ENCODE measurements around the gene TLN1.

TLN1 gene

DNA sequence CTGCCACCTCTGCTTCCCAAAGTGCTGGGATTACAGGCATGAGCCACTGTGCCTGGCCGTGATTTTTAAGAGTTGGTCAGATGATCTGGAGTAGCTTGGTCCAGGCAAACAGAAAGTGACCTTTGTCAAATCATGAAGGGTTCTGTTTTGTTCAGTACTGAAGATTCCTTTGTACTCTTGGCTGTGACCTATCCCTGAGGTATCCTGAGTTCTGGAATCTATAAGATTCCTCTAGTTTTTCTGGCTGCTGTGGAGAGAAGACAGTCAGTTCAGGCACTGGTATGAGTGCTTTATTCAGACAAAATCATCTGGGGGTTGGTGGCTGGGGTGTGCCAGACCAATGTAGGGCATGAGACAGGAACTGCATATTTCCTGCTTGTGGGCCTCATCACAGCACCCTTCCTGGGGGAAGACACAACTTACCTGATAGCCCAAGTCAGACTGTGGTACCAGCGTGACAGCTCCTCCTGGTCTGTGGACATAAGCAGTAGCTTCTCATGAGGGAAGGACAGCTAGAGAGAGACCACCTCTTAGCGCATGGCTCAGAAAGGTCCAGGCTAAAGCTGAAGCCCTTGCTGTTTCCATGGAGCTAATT, 70.1 kb downstream of the TLN1 start:
- no peak for DNase-seq (ENCODE audit: low read depth)

DNA sequence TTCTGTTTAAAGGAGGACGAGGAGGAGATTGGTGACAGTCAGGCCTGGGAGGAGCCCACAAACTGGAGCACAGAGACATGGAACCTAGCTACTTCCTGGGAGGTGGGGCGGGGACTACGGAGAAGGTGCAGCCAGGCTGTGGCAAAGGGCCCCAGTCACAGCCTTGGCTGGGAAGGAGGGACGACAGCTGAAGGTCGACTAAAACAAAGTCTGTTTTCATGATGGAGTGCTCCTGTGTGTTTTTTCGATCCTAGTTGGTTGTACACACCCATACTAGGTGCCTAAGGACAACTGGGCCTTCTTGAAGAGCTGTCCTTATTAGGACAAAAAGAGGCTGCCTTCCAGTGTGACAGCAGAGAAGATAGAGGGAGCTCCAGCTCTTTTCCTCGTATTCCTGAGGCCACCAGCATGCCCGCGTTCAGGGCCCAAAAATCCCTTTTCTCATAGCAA, 71.0 kb downstream of the TLN1 start:
- peak; percentile 39 for DNase-seq (ENCODE audit: low read depth)

DNA sequence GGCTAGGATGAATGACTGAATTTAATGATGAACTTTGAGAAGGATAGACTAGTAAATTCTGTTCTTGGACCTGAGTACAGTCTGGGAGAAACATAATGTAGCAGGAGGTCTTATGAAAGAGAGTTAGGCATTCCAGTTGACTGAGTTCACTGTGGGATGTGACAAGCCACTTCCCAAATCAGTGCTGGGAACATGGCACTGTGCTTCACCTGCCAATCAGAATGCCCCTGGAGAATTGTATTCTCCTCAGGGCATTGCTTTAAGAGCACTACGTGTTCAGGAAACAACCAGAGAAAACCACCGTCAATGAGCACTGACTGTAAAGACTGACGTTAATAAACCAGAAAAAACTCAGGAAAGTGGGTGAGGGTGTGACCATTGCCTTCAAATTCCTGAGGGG, 72.7 kb downstream of the TLN1 start:
- DNase-seq (ENCODE audit: low read depth), result no peak

DNA sequence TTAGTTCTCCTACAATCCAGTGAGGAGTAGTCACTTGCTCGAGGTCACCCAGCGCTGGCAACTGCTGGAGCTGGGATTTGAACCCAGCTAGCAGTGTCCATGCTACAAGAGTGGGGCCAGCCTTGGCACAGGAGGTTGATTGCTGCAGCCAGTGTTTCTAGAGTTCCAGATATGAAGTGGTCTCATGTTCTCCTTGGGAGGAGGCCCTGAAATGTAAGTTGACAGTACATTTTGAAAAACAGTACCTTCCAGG, 73.1 kb downstream of the TLN1 start:
- peak; percentile 41 for DNase-seq (ENCODE audit: low read depth)

DNA sequence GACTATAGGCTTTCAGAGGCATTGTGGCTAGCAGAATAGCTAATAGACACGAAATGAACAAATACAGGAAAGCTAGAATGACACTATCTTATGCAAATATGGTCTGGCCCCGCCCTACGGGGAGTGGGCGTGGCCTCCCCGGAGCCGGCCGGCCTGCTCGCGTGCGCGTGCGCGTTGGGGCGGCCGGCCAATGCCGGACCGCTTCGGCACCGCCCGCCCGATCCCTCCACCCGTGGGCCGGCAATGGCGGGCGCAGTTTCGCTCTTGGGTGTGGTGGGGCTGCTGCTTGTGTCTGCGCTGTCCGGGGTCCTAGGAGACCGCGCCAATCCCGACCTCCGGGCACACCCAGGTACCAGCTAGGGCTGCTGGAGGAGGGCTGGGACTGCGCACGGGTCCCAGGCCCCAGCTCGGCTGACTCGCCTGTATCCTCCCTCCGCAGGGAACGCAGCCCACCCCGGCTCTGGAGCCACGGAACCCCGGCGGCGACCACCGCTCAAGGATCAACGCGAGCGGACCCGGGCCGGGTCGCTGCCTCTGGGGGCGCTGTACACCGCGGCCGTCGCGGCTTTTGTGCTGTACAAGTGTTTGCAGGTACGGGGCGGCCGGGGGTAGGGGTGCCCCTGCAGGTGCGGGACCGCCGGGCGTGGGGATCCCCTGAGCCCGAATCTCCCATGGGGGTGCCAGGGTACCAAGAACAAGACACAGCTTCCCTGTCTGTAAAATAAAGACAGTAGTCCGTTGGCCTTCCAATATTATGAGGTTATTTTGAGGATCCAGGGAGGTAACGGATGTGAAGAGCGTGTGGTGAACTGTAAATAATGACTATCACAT, 73.6 kb downstream of the TLN1 start, which contains the start of gene CCDC107:
Gene CCDC107, plus strand, starts transcription at position 156 of the 831 bp plus-strand sequence. Its CDS starts 88 bp downstream, at position 244.
- peak; percentile 59 for DNase-seq (ENCODE audit: low read depth)

DNA sequence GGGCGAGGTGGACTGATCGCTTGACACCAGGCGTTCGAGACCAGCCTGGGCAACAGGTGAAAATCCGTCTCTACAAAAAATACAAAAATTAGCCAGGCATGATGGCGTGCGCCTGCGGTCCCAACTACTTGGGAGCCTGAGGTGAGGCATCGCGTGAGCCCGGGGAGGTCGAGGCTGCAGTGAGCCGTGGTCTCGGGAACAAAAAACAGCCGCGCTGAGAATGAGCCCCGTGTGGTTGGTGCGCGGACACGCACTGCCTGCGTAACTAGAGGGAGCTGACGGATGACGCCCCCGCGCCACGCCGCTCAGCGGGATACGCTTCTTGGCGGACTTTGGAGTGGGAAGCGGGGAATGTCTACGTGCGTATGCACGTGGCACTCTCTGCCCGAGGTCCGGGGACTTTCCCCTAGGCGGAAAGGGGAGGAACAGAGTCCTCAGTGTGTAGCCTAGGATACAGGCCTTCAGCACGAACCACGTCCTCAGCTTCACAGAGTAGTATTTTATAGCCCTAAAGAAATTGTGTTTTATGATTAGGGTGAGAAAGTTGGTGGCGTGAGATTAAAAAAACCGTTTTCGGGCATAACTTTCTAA, 74.4 kb downstream of the TLN1 start, which contains the start of gene RMRP:
Gene RMRP, minus strand, starts transcription at position 474 of the 591 bp plus-strand sequence.
- DNase-seq (ENCODE audit: low read depth), result peak; percentile 100

DNA sequence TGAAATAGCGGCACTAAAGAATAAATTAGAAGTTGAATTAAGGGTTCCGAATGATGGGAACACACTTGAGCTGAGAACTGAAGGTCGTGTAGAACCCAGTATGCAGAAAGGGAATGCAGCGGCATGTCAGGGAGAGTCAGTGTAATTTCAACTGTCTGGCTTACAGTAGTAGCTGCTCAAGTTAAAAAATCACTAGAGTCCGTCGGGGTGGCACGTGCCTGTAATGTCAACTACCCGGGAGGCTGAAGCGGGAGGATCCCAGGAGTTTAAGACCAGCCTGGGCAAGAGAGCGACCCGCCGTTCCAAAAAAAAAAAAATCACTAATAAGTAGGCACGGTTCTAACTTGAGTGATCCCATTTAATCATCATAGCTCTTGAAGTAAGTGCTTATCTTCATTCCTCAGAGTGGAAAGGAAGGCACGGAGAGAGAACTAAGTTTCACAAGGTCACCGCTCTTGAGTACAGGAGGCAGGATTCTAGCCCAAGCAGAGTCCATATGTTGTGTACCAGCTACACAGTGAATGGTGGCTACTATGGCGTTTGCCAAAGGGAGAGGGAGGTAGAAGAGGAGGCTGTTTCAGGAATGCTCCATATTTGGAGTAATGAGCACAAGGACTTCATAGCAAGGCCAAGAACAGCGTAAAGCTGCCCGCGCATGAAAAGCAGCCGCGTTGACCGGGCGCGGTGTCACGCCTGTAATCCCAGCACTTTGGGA, 75.0 kb downstream of the TLN1 start:
- DNase-seq (ENCODE audit: low read depth), result peak; percentile 76

DNA sequence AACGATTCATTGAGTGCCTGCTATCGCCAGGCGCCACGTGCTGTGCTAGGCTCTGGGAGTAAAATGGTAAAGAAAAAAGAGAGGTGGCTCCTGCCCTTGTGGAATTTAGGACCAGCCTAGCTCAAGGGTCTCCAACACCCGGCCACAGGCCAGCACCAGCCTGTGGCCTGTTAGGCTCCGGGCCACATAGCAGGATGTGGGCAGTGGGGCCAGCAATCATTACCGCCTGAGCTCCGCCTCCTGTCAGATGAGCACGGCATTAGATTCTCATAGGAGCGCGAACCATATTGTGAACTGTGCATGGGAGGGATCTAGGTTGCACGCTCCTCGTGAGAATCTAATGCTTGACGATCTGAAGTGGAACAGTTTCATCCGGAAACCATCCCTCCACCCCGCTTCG, 75.6 kb downstream of the TLN1 start:
- DNase-seq (ENCODE audit: low read depth), result no peak

DNA sequence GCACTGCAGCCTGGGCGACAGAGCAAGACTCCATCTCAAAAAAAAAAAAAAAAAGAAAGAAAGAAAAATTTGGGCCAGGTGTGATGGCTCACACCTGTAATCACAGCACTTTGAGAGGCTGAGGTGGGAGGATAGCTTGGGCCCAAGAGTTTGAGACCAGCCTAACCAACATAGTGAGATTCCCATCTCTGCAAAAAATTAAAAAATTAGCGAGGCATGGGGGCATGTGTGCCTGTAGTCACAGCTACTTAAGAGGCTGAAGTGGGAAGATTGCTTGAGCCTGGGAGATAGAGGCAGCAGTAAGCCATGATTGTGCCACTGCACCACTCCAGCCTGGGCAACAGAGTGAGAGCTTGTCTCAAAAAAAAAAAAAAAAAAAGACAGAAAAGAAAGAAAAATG, 78.4 kb downstream of the TLN1 start:
- no peak for DNase-seq (ENCODE audit: low read depth)

DNA sequence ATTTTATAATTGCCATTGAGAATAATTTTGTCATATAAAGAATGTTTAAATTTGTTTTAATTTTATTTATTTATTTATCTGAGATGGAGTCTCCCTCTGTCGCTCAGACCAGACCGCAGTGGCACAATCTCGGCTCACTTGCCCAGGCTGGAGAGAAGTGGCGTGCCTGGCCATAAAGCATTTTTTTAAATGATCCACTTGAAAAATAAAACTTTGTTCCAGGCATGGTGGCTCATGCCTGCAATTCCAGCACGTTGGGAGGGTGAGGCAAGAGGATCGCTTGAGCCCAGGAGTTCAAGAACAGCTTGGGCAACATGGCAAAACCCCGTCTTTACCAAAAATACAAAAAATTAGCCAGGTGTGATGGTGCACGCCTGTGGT, 79.2 kb downstream of the TLN1 start:
- DNase-seq (ENCODE audit: low read depth), result no peak

DNA sequence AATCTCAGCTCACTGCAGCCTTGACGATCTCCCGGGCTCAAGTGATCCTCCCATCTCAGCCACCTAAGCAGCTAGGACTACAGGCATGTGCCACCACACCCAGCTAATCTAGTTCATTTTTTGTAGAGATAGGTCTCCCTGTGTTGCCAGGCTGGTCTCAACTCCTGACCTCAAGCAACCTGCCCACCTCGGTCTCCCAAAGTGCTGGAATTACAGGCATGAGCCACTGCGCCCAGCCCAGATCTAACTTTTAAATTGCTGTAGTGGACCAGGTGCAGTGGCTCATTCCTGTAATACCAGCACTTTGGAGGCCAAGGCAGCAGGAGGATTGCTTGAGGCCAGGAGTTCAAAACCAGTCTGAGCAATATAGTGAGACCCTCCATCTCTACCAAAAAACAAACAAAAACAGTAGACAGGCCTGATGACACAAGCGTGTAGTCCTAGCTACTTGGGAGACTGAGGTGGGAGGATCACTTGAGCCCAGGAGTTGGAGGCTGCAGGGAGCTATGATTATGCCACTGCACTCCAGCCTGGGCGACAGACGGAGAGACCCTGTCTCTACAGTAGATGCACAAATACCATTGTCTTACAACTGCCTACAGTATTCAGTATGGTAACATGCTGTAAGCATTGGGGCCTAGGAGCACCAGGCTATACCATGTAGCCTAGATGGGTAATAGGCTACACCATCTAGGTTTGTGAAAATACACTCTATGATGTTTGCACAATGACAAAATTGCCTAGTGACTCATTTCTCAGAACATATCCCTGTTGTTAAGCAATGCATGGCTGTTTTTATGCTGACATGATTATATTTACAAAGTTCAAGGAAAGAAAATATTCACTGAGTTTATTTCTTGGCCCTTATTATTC, 79.8 kb downstream of the TLN1 start:
- DNase-seq (ENCODE audit: low read depth), result peak; percentile 84

DNA sequence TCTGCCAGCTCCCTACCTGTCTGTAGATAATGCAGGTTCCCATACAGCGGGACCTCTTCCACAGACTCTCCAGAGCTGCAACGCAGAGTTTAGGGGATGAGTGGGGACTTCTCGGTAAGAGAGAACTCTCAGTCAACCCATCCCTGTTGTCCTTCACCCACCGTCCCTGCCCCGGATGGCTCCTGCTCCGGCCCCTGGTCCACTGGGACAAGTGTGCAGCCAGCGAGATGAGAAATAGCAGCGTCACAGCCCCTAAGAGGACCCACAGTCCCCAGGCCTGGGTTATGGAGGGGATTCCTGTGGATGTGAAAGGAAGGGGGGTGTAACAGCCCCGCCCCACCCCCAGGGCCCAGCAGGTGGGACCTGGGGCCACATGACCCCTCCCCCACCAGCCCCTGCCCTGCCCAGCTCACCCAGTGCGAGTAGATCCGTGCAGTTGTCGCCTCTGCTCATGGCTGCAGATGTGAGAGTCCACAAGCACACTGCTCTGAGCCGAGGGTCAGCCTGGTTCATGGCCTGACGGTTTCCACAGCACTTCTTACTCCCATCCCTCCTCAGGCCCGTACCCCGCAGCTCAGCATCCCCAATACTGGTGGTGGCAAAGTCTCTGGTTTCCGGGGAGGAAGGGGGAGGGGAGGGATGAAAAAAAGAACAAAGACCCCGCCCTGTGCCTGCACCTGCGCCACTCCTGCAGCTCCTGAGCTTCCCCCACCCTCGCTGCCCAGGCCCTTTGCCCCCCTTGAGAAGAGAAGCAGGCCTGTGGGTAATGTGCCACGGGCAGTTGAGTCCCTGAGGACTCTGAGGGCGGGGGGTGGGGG, 81.4 kb downstream of the TLN1 start, which contains the start of gene SIT1:
Gene SIT1, minus strand, starts transcription at position 591 of the 818 bp plus-strand sequence. Its CDS starts 78 bp downstream, at position 513.
- DNase-seq (ENCODE audit: low read depth), result no peak

DNA sequence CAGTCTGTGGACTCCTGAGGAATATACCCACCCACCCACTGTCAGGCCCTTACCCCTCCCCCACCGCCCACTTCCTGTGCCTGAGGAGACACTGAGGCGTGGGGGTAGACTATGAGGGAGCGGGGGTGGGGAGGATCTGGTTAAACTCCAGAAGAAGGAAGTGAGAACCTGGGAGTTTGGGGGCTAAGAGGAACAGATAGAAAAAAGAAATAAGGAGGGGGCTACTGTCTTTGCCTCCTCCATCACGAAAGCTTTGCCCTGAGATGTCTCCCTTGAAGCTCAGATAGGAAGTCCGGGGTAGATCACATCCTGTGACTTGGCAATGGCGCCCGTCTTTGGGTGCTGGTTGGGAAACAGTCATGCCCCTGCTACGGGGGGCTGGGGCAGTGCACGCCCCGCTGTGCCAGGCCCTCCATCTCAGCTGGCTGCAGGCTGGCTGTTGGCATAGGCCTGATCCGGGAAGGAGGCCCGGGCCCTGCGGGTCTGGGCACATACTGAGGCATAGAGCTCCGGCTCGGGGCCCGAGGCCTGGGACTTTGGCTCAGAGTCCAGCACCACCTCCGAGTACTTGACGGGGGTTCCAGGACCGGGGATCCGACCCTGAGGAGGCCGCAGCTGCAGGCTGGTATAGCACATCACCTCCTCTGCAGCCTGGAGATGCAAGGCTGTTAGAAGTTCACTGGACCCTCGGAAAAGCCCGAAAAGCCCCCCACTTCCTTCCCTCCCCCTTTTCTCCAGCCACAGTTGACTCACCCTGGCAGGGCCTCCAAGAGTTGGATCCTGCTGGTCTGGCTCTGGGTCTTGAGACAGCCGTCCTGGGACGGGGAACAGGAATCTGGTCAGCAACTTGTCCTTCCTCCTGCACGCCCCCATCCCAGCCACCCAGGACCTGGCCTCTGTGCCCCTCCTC, 82.3 kb downstream of the TLN1 start:
- DNase-seq (ENCODE audit: low read depth), result no peak
